Colonic mucosa (tissue), 4 donors: ENCODE results near the gene ATP2B3. TPM values are rescaled to one million over a fixed set of nuclear protein-coding genes. Genes with fewer than 3 reads are reported as not detected.

ENCODE experiments used
- DNase-seq: peaks from one replicate; pipeline ENCODE4 v3.0.0-alpha.2; 2020
- H3K27ac ChIP-seq: fragments of 200-600 bp; one replicate; pipeline ENCODE4 v1.8.0; 2021
- H3K27me3 ChIP-seq: fragments of 200-600 bp; one replicate; pipeline ENCODE4 v1.8.0; 2021
- H3K36me3 ChIP-seq: fragments of 200-600 bp; one replicate; pipeline ENCODE4 v1.8.0; 2021
- H3K4me1 ChIP-seq: fragments of 200-600 bp; one replicate; pipeline ENCODE4 v1.8.0; 2021; ENCODE audit warnings: mild to moderate bottlenecking
- H3K4me3 ChIP-seq: fragments of 200-600 bp; one replicate; pipeline ENCODE4 v1.8.0; 2021
- H3K9ac ChIP-seq, 2 donors: one replicate each; pipeline ENCODE4 v1.7.0; 2013; ENCODE audit warnings: control low read depth in 2 of 2, low read depth in 2 of 2, low read length in 2 of 2
- H3K9me3 ChIP-seq: fragments of 200-600 bp; one replicate; pipeline ENCODE4 v1.8.0; 2021
- CTCF ChIP-seq: fragments of 200-600 bp; IDR thresholded peaks from one replicate; pipeline ENCODE4 v1.8.0; 2022; ENCODE audit warnings: antibody characterized with exemption, mild to moderate bottlenecking
- intact Hi-C: fragments of 100-400 bp; cut with DNase I; formaldehyde crosslinking; loops from one replicate; pipeline ENCODE4 v1.14.1; 2022
- total RNA-seq, 2 donors: library from RNA; stranded (reverse); fragmentation: NEBNext Ultra II Directional in 1 of 2; extraction: Animal tissue kit (Norgen Biotek cat#: 25700) in 1 of 2; gene quantifications; one replicate each; pipeline ENCODE4 v1.2.1, GENCODE V29; 2021
- donor health status: healthy.
- donor health status: DM: no; HTN: no; CAD: no.
- donor health status: DM: no; HTN: no; CAD: no.

ATP2B3 gene
- total RNA-seq, 2 donors from 2014 or later: 0.24 TPM; not detected in 1

GRCh38 chrX:153608806-153609205 lies 91.4 kb downstream of the ATP2B3 start:
- DNase-seq: no peak
- H3K4me1 ChIP-seq: no peaks in the 10 kb centered on the region
- no peak overlapping the region for H3K9ac ChIP-seq
- no peak overlapping the region for H3K4me3 ChIP-seq
- TF ChIP-seq CTCF: no peak
- no peaks in the 10 kb centered on the region for H3K27me3 ChIP-seq
- no peaks in the 10 kb centered on the region for H3K36me3 ChIP-seq
- intact Hi-C loops: no loop called here
- H3K9me3 ChIP-seq: no peaks in the 10 kb centered on the region
- no peak overlapping the region for H3K27ac ChIP-seq

- no peak overlapping the region for H3K9ac ChIP-seq
- H3K9me3 ChIP-seq: no peaks in the 10 kb centered on the region
- H3K27me3 ChIP-seq: no peaks in the 10 kb centered on the region
- peak; percentile 68 for DNase-seq
- peak; percentile 50 for TF ChIP-seq CTCF
- peak overlapping the region; percentile 26 for H3K4me3 ChIP-seq
- H3K36me3 ChIP-seq: no peaks in the 10 kb centered on the region
- intact Hi-C loops: no loop called here
- H3K27ac ChIP-seq: no peak overlapping the region
- H3K4me1 ChIP-seq: no peaks in the 10 kb centered on the region
Observed at GRCh38 chrX:153609917-153610835, 92.7 kb downstream of the ATP2B3 start.

DNA sequence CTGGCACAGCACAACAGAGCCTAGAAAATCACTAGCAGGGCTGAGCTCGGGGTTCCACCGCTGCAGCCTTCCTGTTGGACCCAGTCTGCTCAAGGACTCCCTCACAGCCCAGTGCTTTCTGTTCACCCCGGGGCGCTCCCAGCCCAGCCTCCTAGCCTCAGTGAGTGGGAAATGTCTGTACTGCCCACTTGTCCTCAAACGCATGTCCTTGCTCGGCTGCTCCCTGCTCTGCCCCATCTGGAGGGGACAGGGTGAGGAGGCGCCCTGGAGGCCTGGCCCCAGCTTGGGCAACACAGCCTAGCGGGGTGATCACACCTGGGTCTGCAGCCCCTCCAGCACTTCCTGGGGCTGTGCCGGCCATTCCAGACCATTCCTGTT lies 93.4 kb downstream of the ATP2B3 start:
- Histone ChIP-seq H3K9me3 (no peaks in the 10 kb centered on the region), H3K4me3 (no peak overlapping the region), H3K36me3 (no peaks in the 10 kb centered on the region), H3K27me3 (no peaks in the 10 kb centered on the region), H3K9ac (no peak overlapping the region), H3K27ac (no peak overlapping the region), H3K4me1 (no peaks in the 10 kb centered on the region)
- intact Hi-C loops: no loop called here
- no peak for DNase-seq
- TF ChIP-seq CTCF: no peak

- no peak for DNase-seq
- H3K4me3 ChIP-seq: no peak overlapping the region
- TF ChIP-seq CTCF: no peak
- H3K27ac ChIP-seq: no peak overlapping the region
- H3K27me3 ChIP-seq: no peaks in the 10 kb centered on the region
- no peaks in the 10 kb centered on the region for H3K9me3 ChIP-seq
- no peaks in the 10 kb centered on the region for H3K4me1 ChIP-seq
- H3K9ac ChIP-seq: no peak overlapping the region
- intact Hi-C loops: no loop called here
- H3K36me3 ChIP-seq: no peaks in the 10 kb centered on the region
Observed at GRCh38 chrX:153611298-153612095, 94.1 kb downstream of the ATP2B3 start.

DNA sequence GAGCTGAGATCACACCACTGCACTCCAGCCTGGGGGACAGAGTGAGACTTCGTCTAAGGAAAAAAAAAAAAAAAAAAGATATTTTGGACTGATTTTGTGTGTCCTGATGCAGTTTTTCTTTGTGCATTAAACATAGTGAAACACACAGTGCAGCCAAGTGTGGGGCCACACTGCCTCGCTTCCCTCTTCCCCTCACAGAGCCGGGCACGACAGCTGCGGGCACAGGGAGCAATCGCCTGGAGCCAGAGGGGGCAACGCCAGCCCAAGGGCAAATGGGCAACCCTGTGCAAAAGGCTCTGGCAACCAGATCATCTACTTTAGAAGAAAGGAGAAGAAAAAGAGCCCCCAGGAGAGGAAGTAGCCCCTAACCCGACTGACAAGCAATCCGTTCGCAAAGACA lies 95.0 kb downstream of the ATP2B3 start:
- intact Hi-C loops: no loop called here
- Histone ChIP-seq H3K9me3 (no peaks in the 10 kb centered on the region), H3K36me3 (no peaks in the 10 kb centered on the region), H3K9ac (no peak overlapping the region), H3K4me1 (no peaks in the 10 kb centered on the region), H3K27ac (no peak overlapping the region), H3K27me3 (no peaks in the 10 kb centered on the region), H3K4me3 (no peak overlapping the region)
- DNase-seq: no peak
- no peak for TF ChIP-seq CTCF
